HepG2 (cell line): Measurements from ENCODE around the gene PGP. TPM values are rescaled to one million over a fixed set of nuclear protein-coding genes. Genes with fewer than 3 reads are reported as not detected.

Source experiments
- ATRX ChIP-seq: sonication (generic); formaldehyde crosslinking; IDR thresholded peaks from 2 replicates; pipeline ENCODE4 v1.4.0; 2020; ENCODE audit warnings: missing genetic modification reagents, borderline replicate concordance
- GTF2F1 ChIP-seq: fragments of 150-350 bp; IDR thresholded peaks from 2 replicates; pipeline ENCODE4 v1.6.1; 2014; ENCODE audit warnings: low read length
- KLF6 ChIP-seq: IDR thresholded peaks from 2 replicates; pipeline ENCODE4 v1.8.0; 2016; ENCODE audit warnings: missing biosample characterization, missing genetic modification reagents
- MAZ ChIP-seq, 2 experiments: sonication (generic) in 1 of 2; formaldehyde crosslinking in 1 of 2; IDR thresholded peaks; 2 replicates each; pipeline versions ENCODE4 v1.5.0 to v1.6.1; 2012 to 2020; ENCODE audit warnings: low read depth in 2 of 2, mild to moderate bottlenecking in 2 of 2, borderline replicate concordance in 1 of 2, improper control_type of control experiment in 1 of 2, low read length in 1 of 2, missing genetic modification reagents in 1 of 2, moderate library complexity in 1 of 2
- SKI ChIP-seq: fragments of 450-650 bp; IDR thresholded peaks from one replicate; pipeline ENCODE4 v1.6.1; 2018; ENCODE audit warnings: mild to moderate bottlenecking; ENCODE audit not compliant: partially characterized antibody
- SOX13 ChIP-seq, 3 experiments: fragments of 450-650 bp in 1 of 3; sonication (generic) in 1 of 3; formaldehyde crosslinking in 1 of 3; IDR thresholded peaks in 2 of 3; conservative IDR thresholded peaks in 1 of 3; 2 replicates each; pipeline versions ENCODE4 v1.5.0 to v1.6.1; 2016 to 2020; ENCODE audit warnings: antibody characterized with exemption in 1 of 3, mild to moderate bottlenecking in 1 of 3, missing compliant biosample characterization in 1 of 3, missing genetic modification reagents in 1 of 3, moderate library complexity in 1 of 3
- TEAD3 ChIP-seq: optimal IDR thresholded peaks from 2 replicates; pipeline ENCODE3; 2016; ENCODE audit warnings: borderline replicate concordance
- ZFP62 ChIP-seq: sonication (generic); formaldehyde crosslinking; IDR thresholded peaks from 2 replicates; pipeline ENCODE4 v1.4.0; 2020; ENCODE audit warnings: missing genetic modification reagents
- ZHX2 ChIP-seq, 2 experiments: sonication (generic) in 1 of 2; formaldehyde crosslinking in 1 of 2; IDR thresholded peaks; 2 replicates each; pipeline versions ENCODE4 v1.6.1 to v1.9.0; 2014 to 2022; ENCODE audit warnings: antibody characterized with exemption in 1 of 2, borderline replicate concordance in 1 of 2, inconsistent platforms in 1 of 2, low read depth in 1 of 2, missing genetic modification reagents in 1 of 2
- ZNF101 ChIP-seq: sonication (generic); formaldehyde crosslinking; IDR thresholded peaks from 2 replicates; pipeline ENCODE4 v1.4.0; 2020; ENCODE audit warnings: mild to moderate bottlenecking, low read depth, missing genetic modification reagents, borderline replicate concordance
- ZNF335 ChIP-seq: sonication (generic); formaldehyde crosslinking; IDR thresholded peaks from 2 replicates; pipeline ENCODE4 v1.4.0; 2020; ENCODE audit warnings: missing genetic modification reagents
- ZNF441 ChIP-seq: sonication (generic); formaldehyde crosslinking; IDR thresholded peaks from 2 replicates; pipeline ENCODE4 v1.7.0; 2021; ENCODE audit warnings: missing genetic modification reagents, borderline replicate concordance
- polyA plus RNA-seq, 8 experiments: library from polyadenylated mRNA; depleted of rRNA in 3 of 8; stranded (reverse) in 7 of 8; unstranded in 1 of 8; fragments of >200 nt; fragmentation: Illumina TruSeq in 4 of 8; extraction: Trizol in 4 of 8; gene quantifications; 2 replicates each; pipeline versions ENCODE4 v1.2.1 to v1.2.3, GENCODE V29; 2011 to 2016; ENCODE audit warnings: low read depth in 4 of 8, missing spikeins in 1 of 8, mixed read lengths in 1 of 8; ENCODE audit not compliant: insufficient read depth in 1 of 8
- total RNA-seq, 5 experiments: library from RNA; depleted of rRNA; stranded (reverse); fragments of >200 nt; fragmentation: Illumina TruSeq; extraction: Trizol; gene quantifications; 2 replicates each; pipeline ENCODE4 v1.2.3, GENCODE V29; 2016; ENCODE audit warnings: low read depth in 1 of 5
- TF ChIP-seq, protein P1 (sequence below): IDR thresholded peaks from 2 replicates; pipeline ENCODE4 v1.4.0; 2020; ENCODE audit warnings: mild to moderate bottlenecking, missing genetic modification reagents
- TF ChIP-seq, protein P2 (sequence below): sonication (generic); formaldehyde crosslinking; IDR thresholded peaks from 2 replicates; pipeline ENCODE4 v1.4.0; 2020; ENCODE audit warnings: mild to moderate bottlenecking, missing genetic modification reagents

Gene PGP
- total and polyA plus RNA-seq, 2 of the 13 experiments (the other 11 are each of a cell fraction or from before 2014, with no cell fraction given), result 7.3 to 18.3 TPM

DNA sequence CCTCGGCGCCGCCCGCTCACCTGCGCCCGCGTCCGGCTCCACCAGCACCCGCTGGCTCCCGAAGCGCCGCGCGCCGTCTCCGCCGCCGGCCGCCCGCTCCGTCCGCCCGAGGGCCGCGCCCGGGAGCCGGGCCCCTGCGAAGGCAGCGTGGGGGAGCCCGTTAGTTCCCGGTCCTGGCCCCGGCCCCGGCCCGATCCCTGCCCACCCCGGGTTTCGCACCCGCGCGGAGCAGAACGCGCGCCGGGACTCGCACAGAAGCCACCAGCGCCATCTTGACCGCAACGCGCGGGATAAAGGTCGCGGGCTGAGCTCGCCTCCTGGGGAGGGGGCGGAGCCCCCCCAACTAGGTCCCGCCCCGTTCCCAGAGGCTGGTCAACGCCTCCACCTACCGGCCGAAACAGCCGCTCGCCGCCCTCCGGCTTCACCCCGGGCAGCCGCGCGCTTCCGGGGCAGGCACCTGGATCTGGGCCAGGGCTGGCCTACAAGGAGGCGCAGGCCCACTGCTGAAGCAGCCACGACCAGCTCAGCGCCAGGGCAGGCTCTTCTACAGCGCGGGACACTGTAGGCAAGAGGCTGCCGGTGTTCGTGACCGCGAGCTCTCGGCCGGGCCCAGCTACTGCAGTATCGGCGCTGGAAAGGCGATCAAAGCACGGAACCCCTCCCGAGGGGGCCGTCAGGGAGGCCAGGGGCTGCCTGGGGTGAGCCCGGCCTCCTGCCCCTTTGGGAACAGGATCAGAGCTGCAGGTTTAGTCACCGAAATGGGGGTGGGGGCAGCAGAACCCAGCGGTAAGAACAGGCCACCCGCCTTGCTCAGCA, 36.9 kb upstream of the PGP start, which contains the start of gene ECI1 (continued):
- TF ChIP-seq, protein P1, sequence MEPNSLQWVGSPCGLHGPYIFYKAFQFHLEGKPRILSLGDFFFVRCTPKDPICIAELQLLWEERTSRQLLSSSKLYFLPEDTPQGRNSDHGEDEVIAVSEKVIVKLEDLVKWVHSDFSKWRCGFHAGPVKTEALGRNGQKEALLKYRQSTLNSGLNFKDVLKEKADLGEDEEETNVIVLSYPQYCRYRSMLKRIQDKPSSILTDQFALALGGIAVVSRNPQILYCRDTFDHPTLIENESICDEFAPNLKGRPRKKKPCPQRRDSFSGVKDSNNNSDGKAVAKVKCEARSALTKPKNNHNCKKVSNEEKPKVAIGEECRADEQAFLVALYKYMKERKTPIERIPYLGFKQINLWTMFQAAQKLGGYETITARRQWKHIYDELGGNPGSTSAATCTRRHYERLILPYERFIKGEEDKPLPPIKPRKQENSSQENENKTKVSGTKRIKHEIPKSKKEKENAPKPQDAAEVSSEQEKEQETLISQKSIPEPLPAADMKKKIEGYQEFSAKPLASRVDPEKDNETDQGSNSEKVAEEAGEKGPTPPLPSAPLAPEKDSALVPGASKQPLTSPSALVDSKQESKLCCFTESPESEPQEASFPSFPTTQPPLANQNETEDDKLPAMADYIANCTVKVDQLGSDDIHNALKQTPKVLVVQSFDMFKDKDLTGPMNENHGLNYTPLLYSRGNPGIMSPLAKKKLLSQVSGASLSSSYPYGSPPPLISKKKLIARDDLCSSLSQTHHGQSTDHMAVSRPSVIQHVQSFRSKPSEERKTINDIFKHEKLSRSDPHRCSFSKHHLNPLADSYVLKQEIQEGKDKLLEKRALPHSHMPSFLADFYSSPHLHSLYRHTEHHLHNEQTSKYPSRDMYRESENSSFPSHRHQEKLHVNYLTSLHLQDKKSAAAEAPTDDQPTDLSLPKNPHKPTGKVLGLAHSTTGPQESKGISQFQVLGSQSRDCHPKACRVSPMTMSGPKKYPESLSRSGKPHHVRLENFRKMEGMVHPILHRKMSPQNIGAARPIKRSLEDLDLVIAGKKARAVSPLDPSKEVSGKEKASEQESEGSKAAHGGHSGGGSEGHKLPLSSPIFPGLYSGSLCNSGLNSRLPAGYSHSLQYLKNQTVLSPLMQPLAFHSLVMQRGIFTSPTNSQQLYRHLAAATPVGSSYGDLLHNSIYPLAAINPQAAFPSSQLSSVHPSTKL (CRISPR knock-in tag), result peak; percentile 62; the same call in 1 of the 2 replicates
- TF ChIP-seq KLF6 (CRISPR knock-in tag) (no peak), MAZ (IDR thresholded peaks at IDR 0.05; ENCODE audit: borderline replicate concordance, low read depth, low read length) (peak; percentile 93), MAZ (CRISPR knock-in tag; IDR thresholded peaks at IDR 0.05; ENCODE audit: low read depth) (peak; percentile 98), SKI (peak; percentile 68), ZNF335 (CRISPR knock-in tag) (no peak; the same call in 1 of the 2 replicates), GTF2F1 (no peak), ZHX2 (IDR thresholded peaks at IDR 0.05; ENCODE audit: low read depth) (peak; percentile 74; the same call in 1 of the 2 replicates), ZHX2 (CRISPR knock-in tag; IDR thresholded peaks at IDR 0.05; ENCODE audit: borderline replicate concordance) (peak; percentile 54; the same call in 1 of the 2 replicates), ZFP62 (CRISPR knock-in tag) (no peak), ZNF101 (CRISPR knock-in tag) (no peak), TEAD3 (no peak), ATRX (CRISPR knock-in tag) (no peak), ZNF441 (peak; percentile 90), SOX13 (IDR thresholded peaks at IDR 0.05) (no peak), SOX13 (CRISPR knock-in tag; conservative IDR thresholded peaks at IDR 0.05 in 1 of 2, IDR thresholded peaks at IDR 0.05 in 1 of 2) (peak in 1 of 2 experiments; percentile 55; a peak in 2 of 4 replicates)
- TF ChIP-seq, protein P2, sequence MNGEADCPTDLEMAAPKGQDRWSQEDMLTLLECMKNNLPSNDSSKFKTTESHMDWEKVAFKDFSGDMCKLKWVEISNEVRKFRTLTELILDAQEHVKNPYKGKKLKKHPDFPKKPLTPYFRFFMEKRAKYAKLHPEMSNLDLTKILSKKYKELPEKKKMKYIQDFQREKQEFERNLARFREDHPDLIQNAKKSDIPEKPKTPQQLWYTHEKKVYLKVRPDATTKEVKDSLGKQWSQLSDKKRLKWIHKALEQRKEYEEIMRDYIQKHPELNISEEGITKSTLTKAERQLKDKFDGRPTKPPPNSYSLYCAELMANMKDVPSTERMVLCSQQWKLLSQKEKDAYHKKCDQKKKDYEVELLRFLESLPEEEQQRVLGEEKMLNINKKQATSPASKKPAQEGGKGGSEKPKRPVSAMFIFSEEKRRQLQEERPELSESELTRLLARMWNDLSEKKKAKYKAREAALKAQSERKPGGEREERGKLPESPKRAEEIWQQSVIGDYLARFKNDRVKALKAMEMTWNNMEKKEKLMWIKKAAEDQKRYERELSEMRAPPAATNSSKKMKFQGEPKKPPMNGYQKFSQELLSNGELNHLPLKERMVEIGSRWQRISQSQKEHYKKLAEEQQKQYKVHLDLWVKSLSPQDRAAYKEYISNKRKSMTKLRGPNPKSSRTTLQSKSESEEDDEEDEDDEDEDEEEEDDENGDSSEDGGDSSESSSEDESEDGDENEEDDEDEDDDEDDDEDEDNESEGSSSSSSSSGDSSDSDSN (CRISPR knock-in tag), result peak; percentile 95
